Neural crest cell (in vitro differentiated cells): ENCODE data around the gene HOXB9. TPM values are rescaled to one million over a fixed set of nuclear protein-coding genes. Genes with fewer than 3 reads are reported as not detected.

ENCODE experiments used
- DNase-seq: peaks from one replicate; pipeline ENCODE4 v3.0.0; 2021; ENCODE audit warnings: low read depth, mixed read lengths, low spot score
- H3K27ac Mint-ChIP-seq: one replicate; pipeline ENCODE4 v1.8.0; 2021; ENCODE audit warnings: mild to moderate bottlenecking, mixed read lengths; ENCODE audit not compliant: unreplicated experiment
- H3K27me3 Mint-ChIP-seq: 2 replicates; pipeline ENCODE4 v1.8.0; 2021; ENCODE audit warnings: low read depth, mild to moderate bottlenecking, mixed read lengths
- H3K36me3 Mint-ChIP-seq: 2 replicates; pipeline ENCODE4 v1.8.0; 2021; ENCODE audit warnings: low read depth, mild to moderate bottlenecking, mixed read lengths
- H3K4me1 Mint-ChIP-seq: 2 replicates; pipeline ENCODE4 v1.8.0; 2021; ENCODE audit warnings: mixed read lengths
- H3K4me3 Mint-ChIP-seq: one replicate; pipeline ENCODE4 v1.8.0; 2021; ENCODE audit warnings: mild to moderate bottlenecking, mixed read lengths
- H3K9me3 Mint-ChIP-seq: 2 replicates; pipeline ENCODE4 v1.8.0; 2021; ENCODE audit warnings: mixed read lengths
- total RNA-seq: library from RNA; stranded (reverse); gene quantifications from 2 replicates; pipeline ENCODE4 v1.2.1, GENCODE V29; 2021
- TF ChIP-seq, protein P1 (sequence below): fragments of 200-600 bp; sonication (generic); conservative IDR thresholded peaks from 2 replicates; pipeline ENCODE4 v1.5.0; 2021; ENCODE audit warnings: antibody characterized with exemption, mild to moderate bottlenecking

The HOXB9 gene
- total RNA-seq, 1 donor from 2014 or later = 89.8 TPM

DNA sequence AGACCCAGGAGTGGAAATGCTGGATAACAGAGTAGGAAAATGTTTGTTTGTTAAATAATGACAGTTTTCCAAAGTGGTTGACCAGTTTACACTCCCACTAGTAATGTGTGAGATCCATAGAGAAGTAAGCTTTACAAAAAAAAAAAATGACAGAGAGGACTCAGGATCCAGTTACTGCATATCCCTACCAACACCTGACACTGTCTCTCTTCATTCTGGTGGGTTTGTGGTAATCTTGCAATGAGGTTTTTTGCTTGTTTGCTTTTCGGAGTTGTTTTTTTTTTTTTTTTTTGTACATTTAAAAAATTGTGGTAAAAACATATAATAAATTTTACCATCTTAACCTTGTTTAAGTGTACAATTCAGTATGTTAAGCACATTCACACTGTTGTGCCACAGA is 23.6 kb upstream of the HOXB9 start:
- TF ChIP-seq, protein P1, sequence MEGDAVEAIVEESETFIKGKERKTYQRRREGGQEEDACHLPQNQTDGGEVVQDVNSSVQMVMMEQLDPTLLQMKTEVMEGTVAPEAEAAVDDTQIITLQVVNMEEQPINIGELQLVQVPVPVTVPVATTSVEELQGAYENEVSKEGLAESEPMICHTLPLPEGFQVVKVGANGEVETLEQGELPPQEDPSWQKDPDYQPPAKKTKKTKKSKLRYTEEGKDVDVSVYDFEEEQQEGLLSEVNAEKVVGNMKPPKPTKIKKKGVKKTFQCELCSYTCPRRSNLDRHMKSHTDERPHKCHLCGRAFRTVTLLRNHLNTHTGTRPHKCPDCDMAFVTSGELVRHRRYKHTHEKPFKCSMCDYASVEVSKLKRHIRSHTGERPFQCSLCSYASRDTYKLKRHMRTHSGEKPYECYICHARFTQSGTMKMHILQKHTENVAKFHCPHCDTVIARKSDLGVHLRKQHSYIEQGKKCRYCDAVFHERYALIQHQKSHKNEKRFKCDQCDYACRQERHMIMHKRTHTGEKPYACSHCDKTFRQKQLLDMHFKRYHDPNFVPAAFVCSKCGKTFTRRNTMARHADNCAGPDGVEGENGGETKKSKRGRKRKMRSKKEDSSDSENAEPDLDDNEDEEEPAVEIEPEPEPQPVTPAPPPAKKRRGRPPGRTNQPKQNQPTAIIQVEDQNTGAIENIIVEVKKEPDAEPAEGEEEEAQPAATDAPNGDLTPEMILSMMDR = no peak
- no peaks in the 10 kb centered on the region for H3K36me3 Mint-ChIP-seq
- no peaks in the 10 kb centered on the region for H3K4me1 Mint-ChIP-seq

DNA sequence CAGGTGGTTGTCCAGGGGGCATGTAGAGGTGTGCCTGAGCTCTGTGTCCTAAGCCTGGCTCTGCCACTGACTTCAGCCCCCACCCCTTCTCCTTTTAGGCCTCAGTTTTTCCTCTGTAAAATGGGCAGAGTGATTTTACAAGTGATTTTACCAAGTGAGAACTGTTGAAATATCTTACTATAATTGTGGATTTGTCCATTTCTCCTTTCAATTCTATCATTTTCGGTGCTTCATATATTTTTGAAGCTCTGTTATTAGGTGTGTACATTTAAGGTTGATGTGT is 21.7 kb upstream of the HOXB9 start:
- no peak overlapping the region for H3K27ac Mint-ChIP-seq
- H3K27me3 Mint-ChIP-seq = peaks cover 95% of the 10 kb centered on the region
- TF ChIP-seq, protein P1 = no peak
- no peaks in the 10 kb centered on the region for H3K9me3 Mint-ChIP-seq
- H3K36me3 Mint-ChIP-seq = no peaks in the 10 kb centered on the region
- no peak for DNase-seq
- no peaks in the 10 kb centered on the region for H3K4me1 Mint-ChIP-seq
- no peak overlapping the region for H3K4me3 Mint-ChIP-seq

More for the DNA sequence above, 23.6 kb upstream of the HOXB9 start:
- Mint-ChIP-seq H3K27me3 (peaks cover 93% of the 10 kb centered on the region), H3K9me3 (no peaks in the 10 kb centered on the region), H3K27ac (no peak overlapping the region), H3K4me3 (no peak overlapping the region)
- no peak for DNase-seq

DNA sequence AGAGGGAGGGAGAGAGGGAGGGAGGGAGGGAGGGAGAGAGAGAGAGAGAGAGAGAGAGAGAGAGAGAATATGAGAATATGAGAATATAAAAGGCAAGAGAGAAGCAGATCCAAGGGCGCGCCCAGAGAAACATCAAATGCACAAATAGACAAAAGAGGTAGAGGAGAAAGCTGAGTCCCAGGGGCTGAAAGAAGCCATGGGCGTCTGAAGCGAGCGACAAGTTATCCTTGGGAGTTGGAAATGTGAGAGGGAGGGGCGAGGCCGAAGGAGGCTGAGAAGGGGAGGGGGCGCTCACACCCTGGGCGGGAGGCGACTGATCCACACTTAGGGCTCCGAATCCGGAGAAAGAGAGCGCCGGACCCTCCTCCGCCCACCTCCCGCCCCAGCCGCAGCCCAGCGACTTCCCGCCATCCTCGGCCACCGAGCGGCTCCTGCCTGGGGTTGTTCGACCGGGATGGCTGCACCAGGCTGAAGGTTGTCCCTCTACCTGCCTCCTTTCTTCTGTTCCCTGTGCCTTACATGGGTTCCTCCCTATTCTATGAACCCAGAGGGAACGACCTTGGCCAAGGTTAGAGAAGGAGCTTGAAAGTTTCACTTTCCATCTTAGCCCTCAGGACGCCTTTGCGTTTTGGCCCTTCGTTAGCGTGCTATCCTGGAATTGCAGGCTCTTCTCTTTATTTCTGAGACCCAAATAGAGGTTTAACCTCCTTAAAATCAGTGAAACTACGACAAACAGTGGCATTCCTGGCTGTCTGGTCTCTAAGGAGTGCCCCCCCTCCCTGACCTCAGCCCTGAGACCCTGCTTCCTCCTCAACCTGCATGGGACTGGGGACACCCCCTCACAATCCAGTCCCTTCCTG is 21.2 kb upstream of the HOXB9 start:
- peaks cover 96% of the 10 kb centered on the region for H3K27me3 Mint-ChIP-seq
- no peak overlapping the region for H3K27ac Mint-ChIP-seq
- TF ChIP-seq, protein P1 = no peak
- DNase-seq = no peak
- H3K4me1 Mint-ChIP-seq = no peaks in the 10 kb centered on the region
- H3K9me3 Mint-ChIP-seq = no peaks in the 10 kb centered on the region
- H3K4me3 Mint-ChIP-seq = peak overlapping the region; percentile 59
- no peaks in the 10 kb centered on the region for H3K36me3 Mint-ChIP-seq

DNA sequence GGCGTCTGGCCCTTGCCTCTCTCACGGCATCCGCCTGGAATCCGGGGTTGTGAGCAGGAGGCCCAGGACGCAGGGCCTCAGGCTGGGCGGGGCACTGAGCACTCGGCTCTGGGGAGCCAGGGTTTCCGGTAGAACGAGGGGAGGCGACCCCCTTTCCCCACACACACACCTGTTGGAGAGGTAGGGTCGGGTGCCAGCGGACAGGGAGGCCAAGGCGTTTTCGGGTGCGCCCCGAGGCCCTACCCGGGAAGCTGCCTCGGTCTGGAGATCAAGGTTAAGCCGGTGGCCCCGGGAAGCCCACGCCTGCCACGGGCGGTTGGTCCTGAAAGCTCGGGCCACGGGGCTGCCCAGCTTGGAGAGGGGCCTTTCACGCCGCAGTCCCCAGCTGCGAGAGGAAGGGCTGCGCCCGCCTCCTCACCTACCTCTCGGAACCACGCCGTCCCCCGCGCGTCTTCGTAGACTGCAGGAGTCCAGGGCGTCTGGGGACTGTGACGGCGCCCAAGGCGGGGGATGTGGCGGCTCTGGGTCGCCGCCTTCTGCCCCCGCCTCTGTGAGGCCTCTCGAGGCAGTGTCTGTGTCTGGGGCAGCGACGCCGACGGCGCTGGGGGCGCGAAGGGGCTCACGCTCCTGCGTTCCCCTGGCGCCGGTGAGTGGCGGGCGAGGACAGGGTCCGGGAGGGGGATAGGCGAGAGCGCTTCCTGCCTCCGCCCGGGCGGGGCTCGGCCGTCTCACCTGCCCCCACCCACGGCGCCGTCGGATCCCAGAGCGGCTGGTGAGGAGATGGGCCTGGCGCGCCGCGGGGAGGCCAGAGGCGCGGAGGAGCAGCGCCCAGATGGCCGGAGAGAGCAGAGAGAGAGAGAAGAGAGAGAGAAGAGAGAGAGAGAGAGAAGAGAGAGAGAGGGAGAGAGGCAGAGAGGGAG is 20.3 kb upstream of the HOXB9 start:
- H3K4me1 Mint-ChIP-seq = no peaks in the 10 kb centered on the region
- no peak overlapping the region for H3K4me3 Mint-ChIP-seq
- H3K27me3 Mint-ChIP-seq = peaks cover 97% of the 10 kb centered on the region
- no peak overlapping the region for H3K27ac Mint-ChIP-seq
- H3K9me3 Mint-ChIP-seq = no peaks in the 10 kb centered on the region
- TF ChIP-seq, protein P1 = no peak
- no peak for DNase-seq
- no peaks in the 10 kb centered on the region for H3K36me3 Mint-ChIP-seq

DNA sequence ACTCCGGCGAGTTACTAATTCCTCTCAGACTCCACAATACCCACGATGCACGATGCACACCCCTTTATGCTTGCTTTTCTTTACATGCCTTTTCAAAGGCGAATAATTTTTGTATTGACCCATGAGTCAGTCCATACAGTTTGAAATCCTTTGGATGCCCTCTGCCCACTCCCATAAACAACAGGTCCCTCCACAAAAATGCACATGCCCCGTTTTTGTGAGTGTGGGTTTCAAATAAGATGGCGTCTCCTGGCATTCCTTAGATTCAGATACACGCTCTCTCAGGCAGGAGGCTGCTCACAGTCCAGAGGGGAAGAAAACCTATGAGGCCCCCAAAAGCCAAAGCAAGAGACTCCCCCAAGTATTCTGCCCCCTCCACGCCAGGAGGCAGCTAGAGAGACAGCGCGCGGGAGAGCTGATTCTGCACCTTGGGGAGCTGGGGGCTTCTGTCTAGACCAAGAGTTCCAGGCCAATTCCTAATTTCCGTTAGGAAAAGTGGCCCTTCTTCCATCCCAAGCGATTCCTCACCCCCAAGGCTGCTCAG is 19.6 kb upstream of the HOXB9 start:
- H3K36me3 Mint-ChIP-seq = no peaks in the 10 kb centered on the region
- H3K9me3 Mint-ChIP-seq = no peaks in the 10 kb centered on the region
- peak overlapping the region; percentile 8 for H3K4me3 Mint-ChIP-seq
- no peak overlapping the region for H3K27ac Mint-ChIP-seq
- TF ChIP-seq, protein P1 = no peak
- DNase-seq = no peak
- peaks cover 98% of the 10 kb centered on the region for H3K27me3 Mint-ChIP-seq
- no peaks in the 10 kb centered on the region for H3K4me1 Mint-ChIP-seq
